ENCODE measurements around the gene SPIRE1. TPM values are rescaled to one million over a fixed set of nuclear protein-coding genes. Genes with fewer than 3 reads are reported as not detected.

The SPIRE1 gene
- total RNA-seq, result 10 to 100 TPM; 31.5 to 46.4 TPM
- long read RNA-seq, partial matches to known transcripts, result 2 of 8 reads
- long read RNA-seq, other reads (novel, unspliced or antisense), result 6 of 8 reads

- intact Hi-C loops (cut with DNase I), result loop anchor here in 1 of 2 donors (2.0 to 5.0 kb wide), 2 partner anchors 136 to 267 kb away; no protein-coding TSS in a partner anchor
- peak; percentile 91 to 93 for ATAC-seq
- peak; percentile 82 for DNase-seq
These were observed at the start of gene SPIRE1 for GRCh38 chr18:12657684-12658425. TSS of gene SPIRE1 (minus strand) at chr18:12658107. CDS start at chr18:12657866, 241 bp downstream.

- ATAC-seq (no peak), DNase-seq (no peak)
- intact Hi-C loops (cut with DNase I), result no loop called here
These were observed 45.8 kb upstream of the SPIRE1 start for GRCh38 chr18:12703664-12704063.

- intact Hi-C loops (cut with DNase I), result no loop called here
- ATAC-seq (no peak), DNase-seq (no peak)
These were observed 45.2 kb upstream of the SPIRE1 start for GRCh38 chr18:12703096-12703567.

GRCh38 chr18:12702221-12703095 lies 44.6 kb upstream of the SPIRE1 start, which contains the start of the genes CEP76 and PSMG2:
TSS of gene CEP76 (minus strand) at chr18:12702723. CDS start at chr18:12702548, 175 bp downstream.
TSS of gene PSMG2 (plus strand) at chr18:12703042. CDS start at chr18:12703108, 66 bp downstream.
- ATAC-seq, result peak; percentile 96 to 97
- intact Hi-C loops (cut with DNase I), result no loop called here
- DNase-seq, result peak; percentile 96

- intact Hi-C loops (cut with DNase I), result no loop called here
- ATAC-seq (no peak), DNase-seq (no peak)
These were observed 43.3 kb upstream of the SPIRE1 start for GRCh38 chr18:12701161-12701560.

- no peak for DNase-seq
- no peak for ATAC-seq
- intact Hi-C loops (cut with DNase I), result no loop called here
These were observed 41.8 kb upstream of the SPIRE1 start for GRCh38 chr18:12699747-12700146.

- DNase-seq, result no peak
- intact Hi-C loops (cut with DNase I), result no loop called here
- no peak for ATAC-seq
These were observed 36.1 kb upstream of the SPIRE1 start for GRCh38 chr18:12694032-12694431.

GRCh38 chr18:12692206-12692605 lies 34.3 kb upstream of the SPIRE1 start:
- ATAC-seq (no peak), DNase-seq (no peak)
- intact Hi-C loops (cut with DNase I), result no loop called here

- ATAC-seq (no peak), DNase-seq (no peak)
- intact Hi-C loops (cut with DNase I), result no loop called here
These were observed 31.4 kb upstream of the SPIRE1 start for GRCh38 chr18:12689256-12689850.

- ATAC-seq (no peak), DNase-seq (no peak)
- intact Hi-C loops (cut with DNase I), result no loop called here
These were observed 28.2 kb upstream of the SPIRE1 start for GRCh38 chr18:12686100-12686499.

- intact Hi-C loops (cut with DNase I), result no loop called here
- peak; percentile 78 for DNase-seq
- ATAC-seq, result peak; percentile 96
These were observed 21.4 kb upstream of the SPIRE1 start for GRCh38 chr18:12679183-12679786.

- intact Hi-C loops (cut with DNase I), result loop anchor here in 1 of 2 donors (5.0 to 10.0 kb wide), 2 partner anchors 153 to 276 kb away; no protein-coding TSS in a partner anchor
- ATAC-seq (no peak), DNase-seq (no peak)
These were observed 10.1 kb upstream of the SPIRE1 start for GRCh38 chr18:12668041-12668440.

GRCh38 chr18:12659904-12660605 lies 2.1 kb upstream of the SPIRE1 start:
- no peak for ATAC-seq
- DNase-seq, result no peak
- intact Hi-C loops (cut with DNase I), result loop anchor here (2.0 to 10.0 kb wide), 3 partner anchors 138 to 269 kb away; no protein-coding TSS in a partner anchor

GRCh38 chr18:12658426-12659138 lies 675 bp upstream of the SPIRE1 start:
- intact Hi-C loops (cut with DNase I), result loop anchor here in 1 of 2 donors (2.0 to 5.0 kb wide), 2 partner anchors 136 to 268 kb away; no protein-coding TSS in a partner anchor
- DNase-seq, result peak; percentile 51
- ATAC-seq, result peak; percentile 35 to 52

GRCh38 chr18:12656938-12657683 lies 796 bp downstream of the SPIRE1 start:
- intact Hi-C loops (cut with DNase I), result loop anchor here in 1 of 2 donors (5.0 kb wide), 1 partner anchor 135 kb away; no protein-coding TSS in a partner anchor
- peak; percentile 67 to 70 for ATAC-seq
- DNase-seq, result peak; percentile 65

GRCh38 chr18:12656605-12656937 lies 1.3 kb downstream of the SPIRE1 start:
- intact Hi-C loops (cut with DNase I), result loop anchor here in 1 of 2 donors (5.0 kb wide), 1 partner anchor 134 kb away; no protein-coding TSS in a partner anchor
- ATAC-seq, result no peak
- DNase-seq, result no peak
